ENCODE measurements around the gene ABCA7.

DNA sequence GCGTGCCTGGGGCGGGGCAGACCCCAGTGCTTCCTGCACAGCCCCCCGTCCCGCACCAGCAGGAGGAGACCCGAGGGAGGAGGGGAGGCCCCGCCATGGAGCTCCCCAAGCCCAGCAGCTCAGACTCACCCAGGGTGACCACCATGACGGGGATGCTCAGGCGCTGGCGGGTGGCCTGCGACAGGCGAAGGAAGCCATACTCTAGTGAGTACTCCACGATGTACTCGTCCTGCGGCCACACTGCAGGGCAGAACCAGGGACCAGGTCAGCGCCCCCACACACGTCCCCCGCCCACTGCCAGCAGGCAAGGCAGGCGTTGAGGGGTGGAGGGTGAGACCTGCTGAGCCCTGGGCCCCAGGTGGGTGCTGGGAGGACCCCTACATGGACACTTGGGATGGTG, 27.6 kb upstream of the ABCA7 start:
- TF ChIP-seq, protein P1, sequence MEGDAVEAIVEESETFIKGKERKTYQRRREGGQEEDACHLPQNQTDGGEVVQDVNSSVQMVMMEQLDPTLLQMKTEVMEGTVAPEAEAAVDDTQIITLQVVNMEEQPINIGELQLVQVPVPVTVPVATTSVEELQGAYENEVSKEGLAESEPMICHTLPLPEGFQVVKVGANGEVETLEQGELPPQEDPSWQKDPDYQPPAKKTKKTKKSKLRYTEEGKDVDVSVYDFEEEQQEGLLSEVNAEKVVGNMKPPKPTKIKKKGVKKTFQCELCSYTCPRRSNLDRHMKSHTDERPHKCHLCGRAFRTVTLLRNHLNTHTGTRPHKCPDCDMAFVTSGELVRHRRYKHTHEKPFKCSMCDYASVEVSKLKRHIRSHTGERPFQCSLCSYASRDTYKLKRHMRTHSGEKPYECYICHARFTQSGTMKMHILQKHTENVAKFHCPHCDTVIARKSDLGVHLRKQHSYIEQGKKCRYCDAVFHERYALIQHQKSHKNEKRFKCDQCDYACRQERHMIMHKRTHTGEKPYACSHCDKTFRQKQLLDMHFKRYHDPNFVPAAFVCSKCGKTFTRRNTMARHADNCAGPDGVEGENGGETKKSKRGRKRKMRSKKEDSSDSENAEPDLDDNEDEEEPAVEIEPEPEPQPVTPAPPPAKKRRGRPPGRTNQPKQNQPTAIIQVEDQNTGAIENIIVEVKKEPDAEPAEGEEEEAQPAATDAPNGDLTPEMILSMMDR (IDR thresholded peaks at IDR 0.05) = no peak
- no peak for TF ChIP-seq POLR2A (IDR thresholded peaks at IDR 0.05)
